Astrocyte (in vitro differentiated cells and primary cell): ENCODE results near the gene ATG13. TPM values are rescaled to one million over a fixed set of nuclear protein-coding genes. Genes with fewer than 3 reads are reported as not detected.

Experiments
- DNase-seq: peaks from one replicate; pipeline ENCODE4 v3.0.0-alpha.2; 2010; ENCODE audit warnings: low read depth
- FAIRE-seq: peaks from 2 replicates; lab custom pipeline; 2011; peaks lifted over from hg19 to GRCh38; lab: Jason Lieb, UNC
- H2AFZ ChIP-seq: 2 replicates; pipeline ENCODE4 v1.6.0; 2012; ENCODE audit warnings: low read depth, low read length, inconsistent platforms
- H3K27ac ChIP-seq: 2 replicates; pipeline ENCODE4 v1.5.1; 2011; ENCODE audit warnings: low read depth, low read length, inconsistent platforms
- H3K27me3 ChIP-seq: 2 replicates; pipeline ENCODE4 v1.6.0; 2011; ENCODE audit warnings: low read length, inconsistent platforms; ENCODE audit not compliant: insufficient read depth
- H3K36me3 ChIP-seq: 2 replicates; pipeline ENCODE4 v1.5.1; 2011; ENCODE audit warnings: low read length, inconsistent platforms; ENCODE audit not compliant: insufficient read depth
- H3K4me1 ChIP-seq: 2 replicates; pipeline ENCODE4 v1.5.1; 2011; ENCODE audit warnings: low read length, inconsistent platforms; ENCODE audit not compliant: insufficient read depth
- H3K4me2 ChIP-seq: 2 replicates; pipeline ENCODE4 v1.6.0; 2012; ENCODE audit warnings: low read length, inconsistent platforms
- H3K4me3 ChIP-seq: 2 replicates; pipeline ENCODE4 v1.5.1; 2011; ENCODE audit warnings: low read depth, mild to moderate bottlenecking, low read length, inconsistent platforms; ENCODE audit not compliant: insufficient read depth
- H3K79me2 ChIP-seq: 2 replicates; pipeline ENCODE4 v1.6.0; 2012; ENCODE audit warnings: mild to moderate bottlenecking, low read length, inconsistent platforms; ENCODE audit not compliant: insufficient read depth
- H3K9ac ChIP-seq: 2 replicates; pipeline ENCODE4 v1.6.0; 2012; ENCODE audit warnings: mild to moderate bottlenecking, low read length, inconsistent platforms
- H3K9me3 ChIP-seq: 2 replicates; pipeline ENCODE4 v1.5.1; 2012; ENCODE audit warnings: low read depth, mild to moderate bottlenecking, low read length, inconsistent platforms; ENCODE audit not compliant: insufficient read depth
- H4K20me1 ChIP-seq: 2 replicates; pipeline ENCODE4 v1.6.0; 2012; ENCODE audit warnings: low read length, inconsistent platforms; ENCODE audit not compliant: insufficient read depth
- H3K27ac Mint-ChIP-seq: one replicate; pipeline ENCODE4 v1.8.0; 2021; ENCODE audit warnings: mild to moderate bottlenecking, mixed read lengths; ENCODE audit not compliant: unreplicated experiment
- H3K27me3 Mint-ChIP-seq: one replicate; pipeline ENCODE4 v1.8.0; 2021; ENCODE audit warnings: low read depth, mixed read lengths; ENCODE audit not compliant: unreplicated experiment
- H3K36me3 Mint-ChIP-seq: one replicate; pipeline ENCODE4 v1.8.0; 2021; ENCODE audit warnings: low read depth, mixed read lengths; ENCODE audit not compliant: unreplicated experiment
- H3K4me1 Mint-ChIP-seq: one replicate; pipeline ENCODE4 v1.8.0; 2021; ENCODE audit warnings: low read depth, mixed read lengths; ENCODE audit not compliant: unreplicated experiment
- H3K4me3 Mint-ChIP-seq: one replicate; pipeline ENCODE4 v1.8.0; 2021; ENCODE audit warnings: mild to moderate bottlenecking, moderate library complexity, mixed read lengths; ENCODE audit not compliant: unreplicated experiment
- H3K9me3 Mint-ChIP-seq: one replicate; pipeline ENCODE4 v1.8.0; 2021; ENCODE audit warnings: mild to moderate bottlenecking, mixed read lengths; ENCODE audit not compliant: unreplicated experiment
- EZH2 ChIP-seq: IDR thresholded peaks from 2 replicates; pipeline ENCODE4 v1.6.1; 2012; ENCODE audit warnings: mild to moderate bottlenecking, low read length, inconsistent platforms; ENCODE audit not compliant: insufficient read depth
- total RNA-seq: library from RNA; stranded (reverse); gene quantifications from 2 replicates; pipeline ENCODE4 v1.2.1, GENCODE V29; 2021
- TF ChIP-seq, protein P1 (sequence below): IDR thresholded peaks from 2 replicates; pipeline ENCODE4 v1.5.1; 2011; ENCODE audit warnings: low read depth, mild to moderate bottlenecking, inconsistent platforms, low read length, moderate library complexity; ENCODE audit not compliant: insufficient read depth

Gene ATG13
- total RNA-seq, 1 donor from 2014 or later: 116 TPM

DNA sequence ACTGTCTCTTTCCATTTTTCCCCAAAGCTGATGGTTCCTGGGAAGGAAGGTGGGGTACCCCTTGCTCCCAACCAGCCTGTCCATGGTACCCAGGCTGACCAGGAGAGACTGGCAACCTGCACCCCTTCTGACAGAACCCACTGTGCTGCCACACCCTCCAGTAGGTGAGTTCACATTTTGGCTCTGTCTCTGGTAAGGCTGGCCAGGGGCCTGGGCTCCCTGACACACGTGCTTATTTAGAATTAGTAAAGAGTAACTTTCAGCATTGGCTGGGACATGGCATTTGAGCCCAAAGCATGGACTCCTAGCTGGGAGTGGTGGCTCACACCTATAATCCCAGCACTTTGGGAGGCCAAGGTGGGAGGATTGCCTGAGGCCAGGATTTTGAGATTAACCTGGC, 48.0 kb downstream of the ATG13 start:
- H4K20me1 ChIP-seq: peaks cover 8% of the 10 kb centered on the region
- no peaks in the 10 kb centered on the region for H3K27me3 ChIP-seq
- no peaks in the 10 kb centered on the region for H3K79me2 ChIP-seq
- no peak for DNase-seq
- peaks cover 7% of the 10 kb centered on the region for H3K4me1 ChIP-seq
- TF ChIP-seq EZH2: no peak
- TF ChIP-seq, protein P1, sequence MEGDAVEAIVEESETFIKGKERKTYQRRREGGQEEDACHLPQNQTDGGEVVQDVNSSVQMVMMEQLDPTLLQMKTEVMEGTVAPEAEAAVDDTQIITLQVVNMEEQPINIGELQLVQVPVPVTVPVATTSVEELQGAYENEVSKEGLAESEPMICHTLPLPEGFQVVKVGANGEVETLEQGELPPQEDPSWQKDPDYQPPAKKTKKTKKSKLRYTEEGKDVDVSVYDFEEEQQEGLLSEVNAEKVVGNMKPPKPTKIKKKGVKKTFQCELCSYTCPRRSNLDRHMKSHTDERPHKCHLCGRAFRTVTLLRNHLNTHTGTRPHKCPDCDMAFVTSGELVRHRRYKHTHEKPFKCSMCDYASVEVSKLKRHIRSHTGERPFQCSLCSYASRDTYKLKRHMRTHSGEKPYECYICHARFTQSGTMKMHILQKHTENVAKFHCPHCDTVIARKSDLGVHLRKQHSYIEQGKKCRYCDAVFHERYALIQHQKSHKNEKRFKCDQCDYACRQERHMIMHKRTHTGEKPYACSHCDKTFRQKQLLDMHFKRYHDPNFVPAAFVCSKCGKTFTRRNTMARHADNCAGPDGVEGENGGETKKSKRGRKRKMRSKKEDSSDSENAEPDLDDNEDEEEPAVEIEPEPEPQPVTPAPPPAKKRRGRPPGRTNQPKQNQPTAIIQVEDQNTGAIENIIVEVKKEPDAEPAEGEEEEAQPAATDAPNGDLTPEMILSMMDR: no peak
- no peak for FAIRE-seq
- H3K27ac ChIP-seq: no peak overlapping the region
- no peaks in the 10 kb centered on the region for H3K9me3 Mint-ChIP-seq
- H3K4me1 Mint-ChIP-seq: peaks cover 8% of the 10 kb centered on the region
- no peaks in the 10 kb centered on the region for H3K9me3 ChIP-seq
- no peak overlapping the region for H3K27ac Mint-ChIP-seq
- peaks cover 22% of the 10 kb centered on the region for H3K36me3 Mint-ChIP-seq
- H2AFZ ChIP-seq: no peak overlapping the region
- no peak overlapping the region for H3K9ac ChIP-seq
- H3K4me2 ChIP-seq: no peak overlapping the region
- no peak overlapping the region for H3K4me3 ChIP-seq
- no peak overlapping the region for H3K4me3 Mint-ChIP-seq
- no peaks in the 10 kb centered on the region for H3K27me3 Mint-ChIP-seq
- peaks cover 35% of the 10 kb centered on the region for H3K36me3 ChIP-seq

DNA sequence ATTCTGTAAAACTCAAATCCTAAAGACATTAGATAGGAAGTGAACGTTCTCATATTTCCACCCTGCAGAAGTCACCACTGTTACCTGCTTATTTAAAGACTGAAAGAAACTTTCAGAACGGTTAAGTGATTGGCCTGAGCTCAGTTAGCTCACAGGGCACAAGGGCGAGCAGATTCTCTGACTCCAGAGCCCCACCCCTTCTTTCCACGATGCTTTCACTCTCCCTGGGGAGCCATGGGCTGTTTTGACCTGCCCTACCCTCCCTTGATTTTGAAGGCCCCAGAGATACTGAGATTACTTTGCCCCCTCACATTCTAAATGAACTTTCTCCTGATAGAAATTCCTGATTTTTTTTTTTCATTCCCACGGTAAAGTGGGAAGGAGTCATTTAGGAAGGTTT, 49.2 kb downstream of the ATG13 start:
- DNase-seq (no peak), FAIRE-seq (no peak)
- H3K4me2 ChIP-seq: no peak overlapping the region
- peaks cover 12% of the 10 kb centered on the region for H3K4me1 Mint-ChIP-seq
- H3K4me3 Mint-ChIP-seq: no peak overlapping the region
- peaks cover 28% of the 10 kb centered on the region for H3K36me3 Mint-ChIP-seq
- no peak overlapping the region for H3K4me3 ChIP-seq
- TF ChIP-seq, protein P1: no peak
- TF ChIP-seq EZH2: no peak
- H3K36me3 ChIP-seq: peaks cover 38% of the 10 kb centered on the region
- H3K9me3 Mint-ChIP-seq: no peaks in the 10 kb centered on the region
- H3K9ac ChIP-seq: no peak overlapping the region
- H3K27ac Mint-ChIP-seq: no peak overlapping the region
- H3K27ac ChIP-seq: no peak overlapping the region
- H3K79me2 ChIP-seq: no peaks in the 10 kb centered on the region
- H3K27me3 ChIP-seq: no peaks in the 10 kb centered on the region
- H3K4me1 ChIP-seq: peaks cover 7% of the 10 kb centered on the region
- no peak overlapping the region for H2AFZ ChIP-seq
- H4K20me1 ChIP-seq: peaks cover 8% of the 10 kb centered on the region
- no peaks in the 10 kb centered on the region for H3K27me3 Mint-ChIP-seq
- H3K9me3 ChIP-seq: no peaks in the 10 kb centered on the region

DNA sequence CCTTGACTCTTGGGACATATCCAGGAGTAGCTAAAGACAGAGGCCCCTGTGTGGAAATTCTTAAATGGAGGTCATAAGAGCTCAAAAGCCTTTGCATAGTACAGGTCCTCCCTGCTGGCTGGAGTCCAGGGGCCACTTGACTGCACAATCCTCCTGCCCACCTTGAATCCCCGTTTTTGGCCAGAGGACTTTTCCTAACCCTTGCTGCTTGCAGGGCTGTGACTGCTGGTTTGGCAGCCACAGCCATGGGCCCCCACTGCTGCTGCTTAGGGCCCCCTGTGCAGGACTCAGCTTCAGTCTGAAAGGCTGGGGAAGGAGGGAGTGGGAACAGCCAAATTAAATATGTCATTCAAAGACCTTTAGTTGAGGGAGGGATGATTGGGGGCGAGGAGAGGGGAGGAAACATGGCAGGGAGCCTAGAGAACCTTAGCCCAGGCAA, 49.7 kb downstream of the ATG13 start:
- Histone ChIP-seq H3K4me2 (no peak overlapping the region), H3K27ac (no peak overlapping the region), H3K4me1 (peaks cover 7% of the 10 kb centered on the region), H4K20me1 (peaks cover 8% of the 10 kb centered on the region), H3K27me3 (no peaks in the 10 kb centered on the region), H2AFZ (no peak overlapping the region), H3K36me3 (peaks cover 40% of the 10 kb centered on the region), H3K9me3 (no peaks in the 10 kb centered on the region), H3K9ac (no peak overlapping the region), H3K4me3 (no peak overlapping the region), H3K79me2 (no peaks in the 10 kb centered on the region)
- Mint-ChIP-seq H3K27me3 (no peaks in the 10 kb centered on the region), H3K36me3 (peaks cover 30% of the 10 kb centered on the region), H3K4me1 (peaks cover 12% of the 10 kb centered on the region), H3K9me3 (no peaks in the 10 kb centered on the region), H3K27ac (no peak overlapping the region), H3K4me3 (no peak overlapping the region)
- TF ChIP-seq, protein P1: no peak
- TF ChIP-seq EZH2: no peak
- DNase-seq: no peak
- FAIRE-seq: no peak
